GM19351 (cell line): ENCODE data around the gene LCP1.

Experiments
- ATAC-seq: cut with Tn5 transposase; IDR thresholded peaks from one replicate; pipeline ENCODE4 v1.9.1; 2021; ENCODE audit warnings: mild to moderate bottlenecking, moderate library complexity; ENCODE audit not compliant: unreplicated experiment

The LCP1 gene

DNA sequence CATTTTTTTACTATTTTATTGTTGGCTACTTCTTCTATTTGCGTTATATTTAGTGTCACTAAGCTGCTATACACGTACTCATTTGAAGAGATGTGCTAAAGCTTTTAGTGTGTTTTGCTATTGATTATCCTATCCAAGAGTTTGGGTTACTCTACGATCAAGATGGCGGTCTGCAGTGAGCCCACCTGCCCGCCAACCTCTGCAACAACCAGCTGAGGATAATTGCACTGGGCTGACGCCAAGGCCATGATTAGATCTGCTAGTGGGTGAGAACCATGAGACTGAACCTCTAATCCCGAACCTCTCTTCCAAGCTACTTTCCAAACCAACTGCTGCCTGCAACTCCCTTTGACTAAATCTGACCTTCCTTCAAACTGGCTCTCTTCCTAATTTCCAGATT is 78.9 kb downstream of the LCP1 start:
- no peak for ATAC-seq

DNA sequence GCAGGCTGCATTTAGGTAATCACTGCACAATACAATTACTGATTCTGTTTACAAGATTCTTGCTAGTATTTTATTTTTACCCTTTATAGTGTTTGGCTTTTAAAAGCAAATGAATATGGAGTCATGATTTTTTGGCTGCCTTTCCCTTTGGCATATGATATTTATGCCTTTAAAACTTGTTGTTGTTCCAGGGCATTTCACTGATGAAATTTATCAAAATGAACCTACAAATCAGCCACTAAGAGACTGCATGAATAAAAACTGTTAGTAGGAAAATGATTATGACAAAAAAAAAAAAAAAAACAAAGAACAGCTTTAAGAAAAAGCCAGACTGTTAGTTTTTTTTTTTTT is 79.7 kb downstream of the LCP1 start:
- no peak for ATAC-seq

DNA sequence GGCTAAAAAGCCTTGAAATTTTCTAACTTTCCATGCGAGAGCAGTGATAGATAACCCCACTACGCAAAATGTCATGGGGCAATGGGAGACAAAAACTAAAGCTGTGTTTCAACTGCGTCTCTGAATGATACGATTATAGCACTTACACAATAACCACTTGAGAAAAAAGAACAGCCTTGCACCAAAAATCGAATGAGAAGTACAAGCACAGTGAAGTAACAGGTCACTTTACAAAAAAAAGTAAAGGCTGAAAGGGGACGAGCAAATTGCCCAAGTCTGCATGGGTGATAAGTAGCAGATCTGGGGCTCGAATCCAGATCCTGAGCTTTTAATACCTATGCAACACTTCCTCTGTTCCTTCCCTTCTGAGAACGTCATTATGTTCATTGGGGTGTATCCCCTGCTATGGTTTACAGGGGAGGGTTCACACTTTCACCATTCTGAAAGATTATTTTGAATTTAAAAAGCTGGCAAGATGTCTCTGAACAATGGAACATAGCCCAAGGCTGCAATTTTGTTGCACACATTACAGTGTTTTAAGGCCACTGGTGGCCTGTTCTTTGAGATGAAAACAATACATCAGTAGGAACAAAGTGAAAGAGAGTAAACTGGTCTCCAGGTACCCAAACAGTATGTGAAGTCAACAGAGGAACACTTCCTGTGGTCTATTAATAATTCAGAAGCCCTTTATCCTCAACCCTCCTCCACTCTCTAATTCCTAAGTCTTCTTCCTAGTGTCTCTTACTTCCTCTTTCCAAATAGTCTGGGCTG is 80.3 kb downstream of the LCP1 start:
- no peak for ATAC-seq

DNA sequence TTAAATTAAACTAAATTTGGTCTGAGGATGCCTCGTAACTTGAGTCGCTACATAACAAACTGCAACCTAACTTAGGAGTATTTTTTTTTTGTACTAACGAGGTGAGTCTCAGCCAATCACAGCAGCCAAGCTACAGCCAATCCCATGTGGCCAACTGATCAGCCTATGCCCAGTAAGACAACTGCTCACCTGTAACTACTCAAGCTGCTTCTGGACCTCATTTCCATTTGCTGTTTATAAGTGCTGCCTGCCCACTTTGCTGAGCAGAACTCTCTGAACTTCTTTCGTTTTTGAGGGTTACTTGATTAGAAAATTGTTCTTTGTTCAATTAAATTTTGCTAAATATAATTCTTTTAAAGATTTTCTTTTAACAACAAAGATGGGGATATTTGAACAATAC is 81.0 kb downstream of the LCP1 start:
- ATAC-seq, result no peak

DNA sequence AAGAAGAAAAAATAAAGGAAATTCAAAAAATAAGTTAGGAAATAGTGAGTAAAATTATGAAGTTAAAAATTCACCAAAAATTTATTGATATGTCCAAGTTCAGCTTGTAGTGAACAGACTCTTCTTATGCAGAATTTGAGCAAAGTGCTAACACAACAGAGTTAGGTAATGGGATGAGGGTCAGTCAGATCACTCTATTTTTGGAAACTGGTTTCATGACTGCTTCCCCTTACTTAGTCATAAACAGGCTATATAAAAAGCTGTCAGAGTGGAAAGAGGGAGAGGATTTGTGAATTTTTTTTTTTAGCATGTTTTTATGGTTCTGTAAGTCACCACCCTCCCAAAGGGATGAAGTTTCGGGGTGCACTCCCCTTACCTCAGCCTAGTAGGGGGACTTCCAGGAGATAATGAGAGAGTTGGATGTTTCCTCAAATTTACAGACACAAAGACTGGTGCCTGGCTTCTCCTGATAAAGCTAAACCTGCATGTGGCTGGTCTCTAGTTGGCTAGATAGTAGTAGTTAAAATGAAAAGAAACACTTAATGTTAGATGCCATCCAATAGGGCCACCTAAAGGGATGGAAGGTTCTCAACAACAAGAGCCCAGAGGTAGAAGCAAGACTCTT is 81.7 kb downstream of the LCP1 start:
- ATAC-seq, result peak; percentile 70

DNA sequence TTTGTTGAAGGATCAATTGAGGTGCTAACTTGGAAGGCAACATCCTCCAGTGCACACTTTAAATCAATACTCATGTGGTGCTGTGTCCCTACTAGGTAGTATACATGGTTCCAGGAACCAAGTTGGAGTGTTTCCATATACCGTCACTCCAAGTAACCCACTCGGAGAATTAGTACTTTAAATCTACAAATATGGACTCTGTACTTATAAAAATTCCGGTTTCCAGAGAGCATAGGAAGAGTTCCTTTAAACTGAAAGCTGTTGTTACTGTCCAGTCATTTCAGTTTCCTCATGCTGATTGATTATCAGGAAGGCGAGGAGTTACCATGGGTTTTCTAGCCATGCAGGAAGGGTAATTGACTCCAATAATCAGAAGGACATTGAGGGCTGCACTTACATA is 84.3 kb downstream of the LCP1 start:
- no peak for ATAC-seq

DNA sequence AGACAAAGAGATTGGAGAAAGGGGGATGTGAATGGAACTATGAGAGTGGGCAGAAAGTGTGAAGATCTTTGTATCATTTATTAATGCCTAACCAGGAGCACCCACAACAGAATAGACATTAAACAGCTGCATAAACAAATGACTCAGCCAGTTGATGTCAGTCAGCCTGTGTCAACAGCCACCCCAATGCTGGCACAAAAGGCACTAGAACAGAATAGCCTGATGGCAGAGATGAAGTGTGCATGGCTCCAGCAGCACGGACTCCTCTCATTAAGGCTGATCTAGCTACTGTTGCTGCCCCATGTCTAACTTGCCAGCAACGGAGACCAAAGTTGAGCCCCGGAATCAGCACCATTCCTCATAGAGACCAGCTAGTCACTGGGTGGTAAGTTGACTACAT is 85.0 kb downstream of the LCP1 start:
- no peak for ATAC-seq

DNA sequence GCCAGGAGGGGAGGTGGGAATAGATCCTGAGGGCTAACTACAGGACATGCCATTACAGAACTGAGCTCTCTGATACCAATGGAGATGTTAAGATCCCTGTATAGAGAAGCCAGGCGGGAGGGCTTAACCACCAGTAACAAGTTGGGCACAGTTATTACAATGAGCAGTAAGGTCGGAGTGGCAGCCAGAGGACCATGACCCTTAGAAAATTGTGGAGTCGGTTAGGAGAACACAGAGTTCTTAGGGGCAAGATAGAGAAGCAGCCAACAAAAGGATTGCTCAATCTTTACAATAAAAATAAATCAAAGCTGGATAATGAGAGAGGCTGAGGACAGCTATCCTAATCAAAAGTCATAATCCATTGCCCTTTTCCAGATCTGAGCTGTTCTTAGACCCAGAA is 87.5 kb downstream of the LCP1 start:
- ATAC-seq, result no peak

DNA sequence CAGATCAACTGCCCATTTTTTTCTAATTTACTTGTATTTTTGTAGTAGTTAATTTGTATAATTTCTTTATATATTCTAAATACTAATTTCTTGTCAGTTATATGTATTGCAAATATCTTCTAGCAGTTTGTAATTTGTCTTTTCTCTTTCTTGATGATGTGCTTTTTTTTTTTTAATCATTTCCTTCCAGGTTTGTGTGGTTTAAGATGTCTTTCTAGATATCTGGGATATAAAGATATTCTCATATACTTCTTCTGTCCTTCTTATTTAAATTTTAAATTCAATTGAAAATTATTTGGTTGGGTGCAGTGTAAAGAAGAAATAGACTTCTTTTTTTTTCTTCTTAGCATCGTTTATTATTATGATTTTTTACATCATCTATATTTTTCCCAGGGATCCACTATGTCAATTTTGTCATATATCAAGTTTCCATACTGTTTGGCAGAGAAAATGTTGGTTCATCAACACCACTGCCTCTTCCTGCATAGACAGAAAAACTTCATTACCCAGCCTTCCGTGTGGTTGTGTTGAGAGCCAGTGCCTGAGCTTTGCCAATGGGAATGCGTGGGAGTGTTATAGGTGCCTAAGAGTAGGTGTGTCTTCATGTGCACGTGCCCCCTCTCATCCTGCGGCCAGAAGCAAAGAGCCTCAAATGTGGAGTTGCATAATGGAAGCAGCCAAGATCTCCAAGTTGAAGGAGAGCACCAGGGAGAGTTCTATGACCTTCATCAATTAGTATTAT is 93.0 kb downstream of the LCP1 start:
- ATAC-seq, result no peak

DNA sequence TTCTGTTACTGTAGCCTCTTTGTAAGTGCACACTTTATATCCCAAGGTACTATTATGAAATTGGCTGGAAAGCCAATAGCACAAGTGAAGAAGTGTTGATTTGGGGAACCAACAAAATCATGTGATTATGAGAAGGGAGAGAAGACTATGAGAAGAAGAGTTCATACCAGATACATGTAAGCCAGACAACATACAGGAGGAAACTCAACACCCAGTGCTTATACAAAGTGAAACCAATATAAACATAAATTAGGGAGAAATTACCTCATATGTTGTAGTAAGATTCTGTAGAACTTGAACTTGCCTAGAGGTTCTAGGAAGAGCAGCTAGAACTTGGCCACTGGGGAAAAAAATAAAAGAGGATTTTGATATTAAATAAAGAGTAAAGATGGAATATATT is 94.5 kb downstream of the LCP1 start:
- ATAC-seq, result no peak

DNA sequence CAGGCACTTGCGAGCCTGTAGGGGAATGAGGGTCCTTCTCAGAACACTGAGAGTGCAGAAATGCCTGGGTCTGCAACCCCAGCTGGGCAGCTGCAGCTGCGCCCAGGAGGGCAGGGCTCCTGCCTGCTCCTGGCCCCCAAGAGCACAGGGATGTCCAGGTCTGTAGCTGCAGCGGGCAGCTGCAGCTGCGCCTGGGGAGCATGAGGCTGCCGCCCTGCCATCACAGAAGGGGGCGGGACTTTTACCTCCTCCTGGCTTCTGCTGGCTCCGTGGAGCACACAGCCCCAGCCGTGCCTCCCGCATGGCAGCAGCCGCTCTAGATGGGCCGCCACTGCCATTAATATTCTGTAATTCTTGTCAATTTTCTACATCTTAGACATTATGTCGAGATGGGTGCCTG is 95.0 kb downstream of the LCP1 start:
- no peak for ATAC-seq

DNA sequence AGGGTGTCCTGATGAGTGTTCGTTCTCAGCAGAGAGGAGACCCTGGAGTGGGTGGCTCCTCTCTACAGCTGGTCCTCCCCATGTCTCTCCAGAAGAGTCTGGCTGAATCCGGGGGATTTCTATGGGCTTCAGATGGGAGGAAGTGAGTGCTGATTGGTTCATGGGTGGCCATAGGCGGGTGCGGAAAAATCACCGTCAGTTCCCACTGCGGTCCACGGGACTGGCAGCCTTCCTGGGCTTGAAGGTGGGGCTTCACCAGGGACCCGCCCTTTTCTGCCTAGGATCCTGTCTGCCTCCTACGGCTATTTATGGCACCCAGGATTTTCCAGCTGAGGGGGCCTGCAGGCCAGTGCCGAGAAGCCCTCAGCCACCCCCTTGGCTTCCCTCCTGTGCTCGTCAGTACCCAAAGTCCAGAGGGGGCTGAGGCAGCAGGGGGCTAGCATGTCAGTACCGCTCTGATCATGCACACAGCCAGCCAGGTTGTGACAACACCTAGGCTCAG is 95.5 kb downstream of the LCP1 start:
- no peak for ATAC-seq

DNA sequence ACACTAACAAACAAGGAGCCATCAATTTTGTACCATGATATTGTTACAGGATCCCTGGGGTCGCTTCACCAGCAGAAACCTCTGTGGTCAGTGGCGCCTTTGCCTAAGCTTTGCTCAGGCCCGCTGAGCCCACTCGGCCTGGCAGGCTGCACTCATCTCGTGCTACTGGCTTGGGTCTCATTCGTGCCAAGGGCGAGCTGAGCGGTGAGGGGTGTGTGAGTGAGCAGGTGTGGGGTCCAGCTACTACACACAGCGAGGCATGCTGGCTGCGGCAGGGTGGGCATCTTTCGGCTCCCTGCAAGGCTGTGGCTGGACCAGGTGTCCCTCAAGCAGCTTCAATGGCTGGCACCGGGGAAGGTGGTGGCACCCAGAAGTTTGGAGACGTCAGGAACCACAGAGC is 96.2 kb downstream of the LCP1 start:
- no peak for ATAC-seq

DNA sequence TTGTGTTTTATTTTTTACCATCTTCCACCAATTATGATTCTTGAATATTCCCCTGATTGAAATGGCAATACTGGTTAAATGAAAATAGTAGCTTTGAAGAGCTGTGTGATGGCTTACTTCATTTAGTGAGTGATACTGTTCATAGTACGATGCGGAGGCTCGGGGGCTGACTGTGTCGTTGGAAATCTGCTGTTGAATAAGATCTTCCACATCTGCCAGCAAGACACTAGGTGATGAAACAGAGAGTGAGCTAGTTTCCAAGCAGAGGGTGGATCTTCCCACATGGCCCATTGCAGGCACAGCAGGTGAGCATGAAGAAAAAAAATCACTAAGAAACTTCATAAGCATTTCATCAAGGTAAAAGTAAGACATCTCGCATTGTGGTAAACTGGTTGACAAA is 99.7 kb downstream of the LCP1 start:
- no peak for ATAC-seq

DNA sequence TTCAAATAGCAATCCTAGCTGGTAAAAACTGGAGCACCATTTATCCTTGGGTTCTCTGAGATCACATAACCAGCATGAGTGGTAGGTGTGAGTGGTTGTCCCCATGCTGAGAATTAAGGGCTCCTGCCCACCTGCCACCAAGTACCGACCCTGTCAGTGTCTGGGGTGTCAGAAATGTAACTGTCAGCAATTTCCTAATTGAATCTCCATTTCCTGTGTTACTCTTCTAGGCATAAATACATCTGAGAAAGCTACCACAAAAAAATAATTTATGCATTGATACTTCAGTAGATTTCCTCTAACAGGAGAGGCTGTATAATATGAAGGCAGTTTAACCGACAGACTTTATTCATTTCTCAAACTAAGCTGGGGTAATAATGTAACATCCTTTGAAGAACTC is 102.2 kb downstream of the LCP1 start:
- ATAC-seq, result no peak

DNA sequence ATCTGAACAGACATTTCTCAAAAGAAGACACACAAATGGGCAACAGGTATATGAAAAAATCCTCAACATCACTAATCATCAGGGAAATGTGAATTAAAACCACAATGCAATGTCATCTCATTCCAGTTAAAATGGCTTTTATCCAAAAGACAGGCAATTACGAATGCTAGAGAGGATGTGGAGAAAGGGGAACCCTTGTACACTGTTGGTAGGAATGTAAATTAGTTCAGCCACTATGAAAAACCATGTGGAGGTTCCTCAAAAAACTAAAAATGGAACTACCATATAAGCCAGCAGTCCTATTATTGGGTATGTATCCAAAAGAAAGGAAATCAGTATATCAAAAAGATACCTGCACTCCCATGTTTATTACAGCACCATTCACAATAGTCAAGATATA is 104.7 kb downstream of the LCP1 start:
- no peak for ATAC-seq

DNA sequence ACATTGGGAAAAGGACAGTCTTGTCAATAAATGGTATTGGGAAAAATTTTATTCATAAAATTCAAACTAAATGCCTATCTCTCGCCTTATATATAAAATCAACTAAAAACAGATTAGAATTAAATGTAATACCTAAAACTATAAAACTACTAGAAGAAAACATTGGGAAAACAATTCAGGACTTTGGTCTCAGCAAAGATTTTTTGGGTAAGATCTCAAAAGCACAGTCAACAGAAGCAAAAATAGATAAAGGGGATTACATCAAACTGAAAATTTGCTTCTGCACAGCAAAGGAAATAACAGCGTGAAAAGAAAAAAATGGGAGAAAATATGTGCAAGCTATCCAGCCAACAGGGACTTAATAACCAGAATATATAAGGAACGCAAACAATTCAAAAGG is 105.2 kb downstream of the LCP1 start:
- no peak for ATAC-seq
